Measurements from ENCODE around the gene LAMTOR5. TPM values are rescaled to one million over a fixed set of nuclear protein-coding genes. Genes with fewer than 3 reads are reported as not detected.

Gene LAMTOR5
- total and polyA plus RNA-seq, 12 donors, result 209 to 506 (median 248) TPM

DNA sequence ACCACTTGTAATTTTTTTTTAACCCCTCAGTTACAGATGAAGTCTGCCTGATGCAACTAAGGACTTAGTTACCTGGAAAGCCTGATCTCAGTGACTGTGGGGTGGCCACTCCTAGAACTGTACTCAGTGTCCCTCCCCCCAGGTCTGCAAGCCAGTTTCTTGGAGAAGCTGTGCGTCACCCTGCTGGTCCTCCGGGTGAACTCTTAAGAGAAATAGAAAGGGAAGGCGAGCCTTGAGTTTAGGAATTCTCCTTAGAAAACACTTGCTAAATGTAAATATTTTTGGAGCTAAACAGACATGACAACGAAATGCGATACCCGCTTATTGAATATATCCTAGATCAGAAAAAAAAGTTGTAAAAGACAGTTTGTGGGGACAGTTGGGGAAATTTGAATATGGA, 17.4 kb downstream of the LAMTOR5 start:
- TF ChIP-seq, protein P1, sequence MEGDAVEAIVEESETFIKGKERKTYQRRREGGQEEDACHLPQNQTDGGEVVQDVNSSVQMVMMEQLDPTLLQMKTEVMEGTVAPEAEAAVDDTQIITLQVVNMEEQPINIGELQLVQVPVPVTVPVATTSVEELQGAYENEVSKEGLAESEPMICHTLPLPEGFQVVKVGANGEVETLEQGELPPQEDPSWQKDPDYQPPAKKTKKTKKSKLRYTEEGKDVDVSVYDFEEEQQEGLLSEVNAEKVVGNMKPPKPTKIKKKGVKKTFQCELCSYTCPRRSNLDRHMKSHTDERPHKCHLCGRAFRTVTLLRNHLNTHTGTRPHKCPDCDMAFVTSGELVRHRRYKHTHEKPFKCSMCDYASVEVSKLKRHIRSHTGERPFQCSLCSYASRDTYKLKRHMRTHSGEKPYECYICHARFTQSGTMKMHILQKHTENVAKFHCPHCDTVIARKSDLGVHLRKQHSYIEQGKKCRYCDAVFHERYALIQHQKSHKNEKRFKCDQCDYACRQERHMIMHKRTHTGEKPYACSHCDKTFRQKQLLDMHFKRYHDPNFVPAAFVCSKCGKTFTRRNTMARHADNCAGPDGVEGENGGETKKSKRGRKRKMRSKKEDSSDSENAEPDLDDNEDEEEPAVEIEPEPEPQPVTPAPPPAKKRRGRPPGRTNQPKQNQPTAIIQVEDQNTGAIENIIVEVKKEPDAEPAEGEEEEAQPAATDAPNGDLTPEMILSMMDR (IDR thresholded peaks at IDR 0.05), result no peak
- peak overlapping the region in 8 of 10 donors; percentile 21 to 52 (median 38) for H3K4me3 ChIP-seq
- DNase-seq, result peak in 1 of 2 donors; percentile 43
- no peaks in the 10 kb centered on the region for H3K27me3 ChIP-seq
- peaks cover 0 to 5% (median 0%) of the 10 kb centered on the region in 9 donors for H3K4me1 ChIP-seq
- H3K9me3 ChIP-seq, result no peaks in the 10 kb centered on the region
- H3K27ac ChIP-seq, result peak overlapping the region in 5 of 10 donors; percentile 41 to 68 (median 59)
- 73 to 79% methylated on average over 6 of the region's 6 CpGs for WGBS, 2 donors
- intact Hi-C loops (cut with DNase I), result loop anchor here in 1 of 10 donors (10.0 kb wide), 1 partner anchor 45 kb away; no protein-coding TSS in a partner anchor
- H3K36me3 ChIP-seq, result peaks cover 0 to 51% (median 0%) of the 10 kb centered on the region in 9 donors
- peak; percentile 59 to 91 (median 80) for ATAC-seq

DNA sequence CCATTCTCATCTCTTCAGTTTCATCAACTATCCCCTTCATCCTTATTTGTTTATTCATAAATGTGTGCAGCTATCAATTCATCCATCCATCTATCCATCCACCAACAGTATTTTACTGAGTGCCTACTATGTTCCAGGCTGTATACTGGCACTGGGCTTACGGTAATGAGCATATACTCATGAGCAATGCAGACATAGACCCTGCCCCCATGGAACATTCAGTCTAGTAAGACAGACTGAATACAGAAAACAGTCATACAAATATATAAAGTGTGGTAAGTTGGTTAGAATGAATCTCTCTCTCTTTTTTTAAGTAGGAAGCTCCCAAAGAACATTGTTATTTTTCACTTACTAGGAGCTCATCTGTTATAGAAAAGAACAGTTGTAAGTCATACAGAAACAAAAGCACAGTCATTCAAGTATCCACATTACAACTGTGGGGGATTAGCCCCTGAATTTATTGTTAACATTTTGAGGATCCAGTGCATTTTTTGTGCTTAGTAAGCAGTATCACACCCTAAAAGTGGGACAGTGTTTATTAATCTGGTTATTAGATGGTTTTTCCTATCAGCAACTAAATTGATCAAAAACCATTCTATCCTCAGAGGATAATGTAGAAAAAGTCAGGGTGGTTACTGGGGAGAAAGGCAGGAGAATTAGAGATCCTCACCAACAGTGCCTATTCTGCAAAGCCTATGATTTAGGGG, 20.3 kb downstream of the LAMTOR5 start:
- no peak for DNase-seq
- intact Hi-C loops (cut with DNase I), result loop anchor here in 1 of 10 donors (5.0 kb wide), 1 partner anchor 45 kb away; no protein-coding TSS in a partner anchor
- 93 to 100% methylated on average over 1 of the region's 1 CpG for WGBS, 2 donors

DNA sequence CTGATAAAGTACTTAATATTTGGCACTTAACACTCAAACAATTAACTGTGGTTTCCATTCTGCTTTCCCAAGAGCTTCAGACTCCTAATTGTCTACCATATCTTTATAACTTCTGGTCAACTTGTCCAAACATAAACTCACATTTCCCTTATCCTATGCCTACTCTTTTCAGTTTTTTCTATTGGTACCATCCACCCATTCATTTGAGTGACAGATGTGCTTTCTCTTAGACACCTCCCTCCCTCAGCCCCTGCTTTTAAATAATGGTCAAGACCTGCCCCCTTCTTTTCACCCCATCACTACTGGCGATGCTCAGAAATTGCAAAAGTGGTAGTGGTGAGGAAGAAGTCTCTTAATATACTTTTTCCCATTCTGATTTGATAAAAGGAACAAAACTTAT, 22.1 kb downstream of the LAMTOR5 start:
- H3K4me3 ChIP-seq, result no peak overlapping the region
- H3K27me3 ChIP-seq, result no peaks in the 10 kb centered on the region
- ATAC-seq (no peak), DNase-seq (no peak)
- H3K9me3 ChIP-seq, result no peaks in the 10 kb centered on the region
- intact Hi-C loops (cut with DNase I), result loop anchor here in 1 of 10 donors (5.0 kb wide), 1 partner anchor 43 kb away; no protein-coding TSS in a partner anchor
- 97 to 98% methylated on average over 1 of the region's 1 CpG for WGBS, 2 donors
- TF ChIP-seq, protein P1 (IDR thresholded peaks at IDR 0.05), result no peak
- peaks cover 0 to 31% (median 13%) of the 10 kb centered on the region in 9 donors for H3K4me1 ChIP-seq
- peaks cover 0 to 52% (median 0%) of the 10 kb centered on the region in 9 donors for H3K36me3 ChIP-seq
- peak overlapping the region in 1 of 10 donors; percentile 70 for H3K27ac ChIP-seq

More for the DNA sequence above, 20.3 kb downstream of the LAMTOR5 start:
- H3K9me3 ChIP-seq, result no peaks in the 10 kb centered on the region
- no peak overlapping the region for H3K4me3 ChIP-seq
- H3K27ac ChIP-seq, result no peak overlapping the region
- no peak for ATAC-seq
- peaks cover 0 to 39% (median 0%) of the 10 kb centered on the region in 9 donors for H3K36me3 ChIP-seq
- TF ChIP-seq, protein P1 (IDR thresholded peaks at IDR 0.05), result no peak
- H3K27me3 ChIP-seq, result no peaks in the 10 kb centered on the region
- H3K4me1 ChIP-seq, result peaks cover 0 to 18% (median 11%) of the 10 kb centered on the region in 9 donors

DNA sequence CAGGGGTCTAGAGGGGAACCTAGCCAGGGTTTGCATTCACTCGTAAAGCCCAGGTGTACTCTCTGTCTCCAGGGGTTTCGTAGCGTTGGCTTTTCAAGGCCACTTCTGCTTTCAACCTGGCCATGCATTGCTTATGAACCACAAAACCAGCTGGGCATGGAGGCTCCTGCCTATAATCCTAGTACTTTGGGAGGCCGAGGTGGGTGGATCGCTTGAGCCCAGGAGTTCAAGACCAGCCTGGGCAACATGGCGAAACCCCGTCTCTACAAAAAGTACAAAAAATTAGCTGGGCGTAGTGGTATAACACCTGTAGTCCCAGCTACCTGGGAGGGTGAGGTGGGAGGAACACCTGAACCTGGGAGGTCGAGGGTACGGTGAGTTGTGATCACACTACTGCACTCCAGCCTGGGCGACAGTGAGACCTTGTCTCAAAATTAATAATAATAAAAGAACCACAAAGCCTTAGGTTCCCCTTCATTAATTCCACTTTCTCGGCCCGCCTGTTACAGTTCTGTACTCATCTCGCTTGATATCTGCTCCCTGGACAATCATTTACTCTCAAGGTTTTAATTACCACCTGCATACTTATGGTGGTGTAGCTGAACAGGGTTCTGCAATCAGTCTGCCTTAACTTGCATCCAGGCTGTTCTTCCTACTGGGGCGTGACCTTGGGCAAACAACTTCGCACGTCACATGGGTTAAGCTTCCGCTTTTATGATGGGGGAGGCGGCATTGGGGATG, 22.7 kb downstream of the LAMTOR5 start:
- ATAC-seq, result no peak
- no peaks in the 10 kb centered on the region for H3K27me3 ChIP-seq
- TF ChIP-seq, protein P1 (IDR thresholded peaks at IDR 0.05), result no peak
- 96 to 97% methylated on average over 19 of the region's 19 CpGs for WGBS, 2 donors
- H3K4me1 ChIP-seq, result peaks cover 0 to 36% (median 13%) of the 10 kb centered on the region in 9 donors
- DNase-seq, result no peak
- no peak overlapping the region for H3K4me3 ChIP-seq
- H3K9me3 ChIP-seq, result no peaks in the 10 kb centered on the region
- peak overlapping the region in 4 of 10 donors; percentile 40 to 76 (median 67) for H3K27ac ChIP-seq
- peaks cover 0 to 57% (median 4%) of the 10 kb centered on the region in 9 donors for H3K36me3 ChIP-seq
- intact Hi-C loops (cut with DNase I), result loop anchor here in 1 of 10 donors (5.0 kb wide), 1 partner anchor 42 kb away; no protein-coding TSS in a partner anchor
